Astrocyte (in vitro differentiated cells and primary cell): ENCODE measurements around the gene CCDC71L. TPM values are rescaled to one million over a fixed set of nuclear protein-coding genes. Genes with fewer than 3 reads are reported as not detected.
A peak's percentile ranks its signal among the peaks of the same experiment; 100 is the strongest.

Experiments
- DNase-seq: peaks from one replicate; pipeline ENCODE4 v3.0.0-alpha.2; 2010; ENCODE audit warnings: low read depth
- FAIRE-seq: peaks from 2 replicates; lab custom pipeline; 2011; peaks lifted over from hg19 to GRCh38; lab: Jason Lieb, UNC
- H2AFZ ChIP-seq: 2 replicates; pipeline ENCODE4 v1.6.0; 2012; ENCODE audit warnings: low read depth, low read length, inconsistent platforms
- H3K27ac ChIP-seq: 2 replicates; pipeline ENCODE4 v1.5.1; 2011; ENCODE audit warnings: low read depth, low read length, inconsistent platforms
- H3K27me3 ChIP-seq: 2 replicates; pipeline ENCODE4 v1.6.0; 2011; ENCODE audit warnings: low read length, inconsistent platforms; ENCODE audit not compliant: insufficient read depth
- H3K36me3 ChIP-seq: 2 replicates; pipeline ENCODE4 v1.5.1; 2011; ENCODE audit warnings: low read length, inconsistent platforms; ENCODE audit not compliant: insufficient read depth
- H3K4me1 ChIP-seq: 2 replicates; pipeline ENCODE4 v1.5.1; 2011; ENCODE audit warnings: low read length, inconsistent platforms; ENCODE audit not compliant: insufficient read depth
- H3K4me2 ChIP-seq: 2 replicates; pipeline ENCODE4 v1.6.0; 2012; ENCODE audit warnings: low read length, inconsistent platforms
- H3K4me3 ChIP-seq: 2 replicates; pipeline ENCODE4 v1.5.1; 2011; ENCODE audit warnings: low read depth, mild to moderate bottlenecking, low read length, inconsistent platforms; ENCODE audit not compliant: insufficient read depth
- H3K79me2 ChIP-seq: 2 replicates; pipeline ENCODE4 v1.6.0; 2012; ENCODE audit warnings: mild to moderate bottlenecking, low read length, inconsistent platforms; ENCODE audit not compliant: insufficient read depth
- H3K9ac ChIP-seq: 2 replicates; pipeline ENCODE4 v1.6.0; 2012; ENCODE audit warnings: mild to moderate bottlenecking, low read length, inconsistent platforms
- H3K9me3 ChIP-seq: 2 replicates; pipeline ENCODE4 v1.5.1; 2012; ENCODE audit warnings: low read depth, mild to moderate bottlenecking, low read length, inconsistent platforms; ENCODE audit not compliant: insufficient read depth
- H4K20me1 ChIP-seq: 2 replicates; pipeline ENCODE4 v1.6.0; 2012; ENCODE audit warnings: low read length, inconsistent platforms; ENCODE audit not compliant: insufficient read depth
- H3K27ac Mint-ChIP-seq: one replicate; pipeline ENCODE4 v1.8.0; 2021; ENCODE audit warnings: mild to moderate bottlenecking, mixed read lengths; ENCODE audit not compliant: unreplicated experiment
- H3K27me3 Mint-ChIP-seq: one replicate; pipeline ENCODE4 v1.8.0; 2021; ENCODE audit warnings: low read depth, mixed read lengths; ENCODE audit not compliant: unreplicated experiment
- H3K36me3 Mint-ChIP-seq: one replicate; pipeline ENCODE4 v1.8.0; 2021; ENCODE audit warnings: low read depth, mixed read lengths; ENCODE audit not compliant: unreplicated experiment
- H3K4me1 Mint-ChIP-seq: one replicate; pipeline ENCODE4 v1.8.0; 2021; ENCODE audit warnings: low read depth, mixed read lengths; ENCODE audit not compliant: unreplicated experiment
- H3K4me3 Mint-ChIP-seq: one replicate; pipeline ENCODE4 v1.8.0; 2021; ENCODE audit warnings: mild to moderate bottlenecking, moderate library complexity, mixed read lengths; ENCODE audit not compliant: unreplicated experiment
- H3K9me3 Mint-ChIP-seq: one replicate; pipeline ENCODE4 v1.8.0; 2021; ENCODE audit warnings: mild to moderate bottlenecking, mixed read lengths; ENCODE audit not compliant: unreplicated experiment
- CTCF ChIP-seq: IDR thresholded peaks from 2 replicates; pipeline ENCODE4 v1.5.1; 2011; ENCODE audit warnings: low read depth, mild to moderate bottlenecking, inconsistent platforms, low read length, moderate library complexity; ENCODE audit not compliant: insufficient read depth
- EZH2 ChIP-seq: IDR thresholded peaks from 2 replicates; pipeline ENCODE4 v1.6.1; 2012; ENCODE audit warnings: mild to moderate bottlenecking, low read length, inconsistent platforms; ENCODE audit not compliant: insufficient read depth
- total RNA-seq: library from RNA; stranded (reverse); gene quantifications from 2 replicates; pipeline ENCODE4 v1.2.1, GENCODE V29; 2021

The CCDC71L gene
- total RNA-seq, 1 donor from 2014 or later, result 26.8 TPM

- Histone ChIP-seq H2AFZ (no peak overlapping the region), H3K4me3 (no peak overlapping the region), H3K27me3 (no peaks in the 10 kb centered on the region), H3K4me1 (no peaks in the 10 kb centered on the region), H3K9ac (no peak overlapping the region), H4K20me1 (no peaks in the 10 kb centered on the region), H3K9me3 (no peaks in the 10 kb centered on the region), H3K4me2 (no peak overlapping the region), H3K36me3 (no peaks in the 10 kb centered on the region), H3K79me2 (peaks cover 7% of the 10 kb centered on the region), H3K27ac (no peak overlapping the region)
- TF ChIP-seq CTCF, result no peak
- TF ChIP-seq EZH2, result no peak
- FAIRE-seq (no peak), DNase-seq (no peak)
- Mint-ChIP-seq H3K4me1 (no peaks in the 10 kb centered on the region), H3K27ac (no peak overlapping the region), H3K9me3 (no peaks in the 10 kb centered on the region), H3K36me3 (no peaks in the 10 kb centered on the region), H3K4me3 (no peak overlapping the region), H3K27me3 (no peaks in the 10 kb centered on the region)
These were observed 3.4 kb upstream of the CCDC71L start for GRCh38 chr7:106664343-106664742.

- FAIRE-seq, result no peak
These were observed 746 bp downstream of the CCDC71L start for GRCh38 chr7:106659963-106660861.

More at GRCh38 chr7:106659963-106660861, 746 bp downstream of the CCDC71L start:
- H3K27ac Mint-ChIP-seq, result peak overlapping the region; percentile 85
- TF ChIP-seq CTCF, result peak; percentile 34
- TF ChIP-seq EZH2, result no peak
- H3K4me3 Mint-ChIP-seq, result peak overlapping the region; percentile 96
- Histone ChIP-seq H3K4me1 (peaks cover 10% of the 10 kb centered on the region), H3K27ac (peak overlapping the region; percentile 91), H3K36me3 (no peaks in the 10 kb centered on the region), H3K4me3 (peak overlapping the region; percentile 92), H2AFZ (peak overlapping the region; percentile 84), H3K9ac (peak overlapping the region; percentile 89), H3K79me2 (peaks cover 25% of the 10 kb centered on the region), H3K9me3 (no peaks in the 10 kb centered on the region), H3K27me3 (no peaks in the 10 kb centered on the region), H4K20me1 (peaks cover 7% of the 10 kb centered on the region), H3K4me2 (peak overlapping the region; percentile 91)
- H3K27me3 Mint-ChIP-seq, result no peaks in the 10 kb centered on the region
- no peaks in the 10 kb centered on the region for H3K9me3 Mint-ChIP-seq
- H3K4me1 Mint-ChIP-seq, result peaks cover 13% of the 10 kb centered on the region
- peak; percentile 57 for DNase-seq
- no peaks in the 10 kb centered on the region for H3K36me3 Mint-ChIP-seq
